Liver (tissue), 9 donors: Measurements from ENCODE around the gene JCAD. TPM values are rescaled to one million over a fixed set of nuclear protein-coding genes. Genes with fewer than 3 reads are reported as not detected.

Source experiments
- DNase-seq: peaks from one replicate; pipeline ENCODE4 v3.0.0-alpha.2; 2017; ENCODE audit warnings: low spot score
- H3K27ac ChIP-seq, 2 donors: one replicate each; pipeline ENCODE4 v1.7.0; 2013; ENCODE audit warnings: inconsistent platforms in 2 of 2, low read length in 2 of 2, control low read depth in 1 of 2, low read depth in 1 of 2, mild to moderate bottlenecking in 1 of 2
- H3K27me3 ChIP-seq, 4 donors: one replicate each; pipeline versions ENCODE4 v1.6.1 to v1.7.0; 2013; ENCODE audit warnings: low read length in 3 of 4, inconsistent platforms in 1 of 4, mild to moderate bottlenecking in 1 of 4, moderate library complexity in 1 of 4; ENCODE audit not compliant: control insufficient read depth in 4 of 4, insufficient read depth in 4 of 4
- H3K36me3 ChIP-seq, 4 donors: one replicate each; pipeline versions ENCODE4 v1.6.1 to v1.7.0; 2013; ENCODE audit warnings: low read length in 3 of 4, mild to moderate bottlenecking in 3 of 4, low read depth in 1 of 4, moderate library complexity in 1 of 4; ENCODE audit not compliant: control insufficient read depth in 4 of 4, insufficient read depth in 3 of 4
- H3K4me1 ChIP-seq, 4 donors: one replicate each; pipeline versions ENCODE4 v1.6.1 to v1.7.0; 2013; ENCODE audit warnings: low read length in 3 of 4, mild to moderate bottlenecking in 3 of 4, moderate library complexity in 1 of 4; ENCODE audit not compliant: control insufficient read depth in 4 of 4, insufficient read depth in 4 of 4
- H3K4me3 ChIP-seq, 3 donors: one replicate each; pipeline versions ENCODE4 v1.6.1 to v1.7.0; 2013; ENCODE audit warnings: low read length in 3 of 3, control low read depth in 1 of 3, low read depth in 1 of 3, mild to moderate bottlenecking in 1 of 3
- H3K9ac ChIP-seq, 2 donors: one replicate each; pipeline ENCODE4 v1.7.0; 2013; ENCODE audit warnings: low read length in 2 of 2, mild to moderate bottlenecking in 2 of 2, moderate library complexity in 2 of 2, control low read depth in 1 of 2, low read depth in 1 of 2
- H3K9me3 ChIP-seq, 4 donors: one replicate each; pipeline versions ENCODE4 v1.6.1 to v1.7.0; 2013; ENCODE audit warnings: low read length in 3 of 4; ENCODE audit not compliant: control insufficient read depth in 4 of 4
- ATF3 ChIP-seq: IDR thresholded peaks from 2 replicates; pipeline ENCODE4 v1.6.1; 2016; ENCODE audit warnings: antibody characterized with exemption
- CTCF ChIP-seq: fragments of 150-350 bp; IDR thresholded peaks from 2 replicates; pipeline ENCODE4 v1.5.1; 2017; ENCODE audit warnings: improper control_type of control experiment, low read depth, low read length; ENCODE audit not compliant: missing input control
- EGR1 ChIP-seq, 2 donors: IDR thresholded peaks; 2 replicates each; pipeline ENCODE4 v1.6.1; 2016 to 2018; ENCODE audit warnings: antibody characterized with exemption in 2 of 2, low read depth in 2 of 2
- FOXA1 ChIP-seq: IDR thresholded peaks from 2 replicates; pipeline ENCODE4 v1.6.1; 2016; ENCODE audit warnings: antibody characterized with exemption
- FOXA2 ChIP-seq: IDR thresholded peaks from 2 replicates; pipeline ENCODE4 v1.6.1; 2016; ENCODE audit warnings: antibody characterized with exemption
- GABPA ChIP-seq, 2 donors: IDR thresholded peaks in 1 of 2; conservative IDR thresholded peaks in 1 of 2; 2 replicates each; pipeline ENCODE4 v1.6.1; 2016; ENCODE audit warnings: antibody characterized with exemption in 2 of 2, mild to moderate bottlenecking in 1 of 2, moderate library complexity in 1 of 2
- HNF4A ChIP-seq, 2 donors: conservative IDR thresholded peaks; 2 replicates each; pipeline ENCODE4 v1.6.1; 2016; ENCODE audit warnings: antibody characterized with exemption in 2 of 2, mild to moderate bottlenecking in 2 of 2
- HNF4G ChIP-seq: IDR thresholded peaks from 2 replicates; pipeline ENCODE4 v1.6.1; 2016; ENCODE audit warnings: antibody characterized with exemption
- JUND ChIP-seq, 2 donors: IDR thresholded peaks; 2 replicates each; pipeline ENCODE4 v1.6.1; 2016; ENCODE audit warnings: antibody characterized with exemption in 2 of 2
- MAX ChIP-seq: IDR thresholded peaks from 2 replicates; pipeline ENCODE4 v1.6.1; 2016; ENCODE audit warnings: antibody characterized with exemption
- NR2F2 ChIP-seq: IDR thresholded peaks from 2 replicates; pipeline ENCODE4 v1.6.1; 2016; ENCODE audit warnings: antibody characterized with exemption
- RAD21 ChIP-seq, 2 donors: IDR thresholded peaks; 2 replicates each; pipeline ENCODE4 v1.6.1; 2016; ENCODE audit warnings: antibody characterized with exemption in 2 of 2, mild to moderate bottlenecking in 2 of 2
- REST ChIP-seq: IDR thresholded peaks from 2 replicates; pipeline ENCODE4 v1.6.1; 2016; ENCODE audit warnings: antibody characterized with exemption, mild to moderate bottlenecking
- RXRA ChIP-seq, 2 donors: IDR thresholded peaks; 2 replicates each; pipeline ENCODE4 v1.6.1; 2017 to 2018; ENCODE audit warnings: antibody characterized with exemption in 2 of 2, mild to moderate bottlenecking in 1 of 2
- SP1 ChIP-seq: IDR thresholded peaks from 2 replicates; pipeline ENCODE4 v1.6.1; 2018; ENCODE audit warnings: antibody characterized with exemption, mild to moderate bottlenecking
- TAF1 ChIP-seq: conservative IDR thresholded peaks from 2 replicates; pipeline ENCODE4 v1.6.1; 2016; ENCODE audit warnings: antibody characterized with exemption, mild to moderate bottlenecking
- YY1 ChIP-seq: IDR thresholded peaks from 2 replicates; pipeline ENCODE4 v1.6.1; 2016; ENCODE audit warnings: antibody characterized with exemption, mild to moderate bottlenecking
- WGBS: extraction: QIAGEN DNeasy Blood & Tissue Kit; methylation state at CpG from one replicate; pipeline ENCODE4 v1.1.7; 2013; 5-methylcytosine and 5-hydroxymethylcytosine counted together
- polyA plus RNA-seq, 2 donors: library from polyadenylated mRNA; stranded (reverse) in 1 of 2; unstranded in 1 of 2; fragments of 200-250 nt in 1 of 2; fragments of >200 nt in 1 of 2; fragmentation: Nextera tagmentation in 1 of 2; extraction: Ambion mirVana in 1 of 2; gene quantifications; one replicate each; pipeline versions ENCODE4 v1.2.1 to v1.2.3, GENCODE V29; 2013 to 2015
- total RNA-seq, 2 donors: library from RNA; depleted of rRNA; stranded (reverse); fragments of >200 nt; gene quantifications; one replicate each; pipeline ENCODE4 v1.2.3, GENCODE V29; 2014
- donor health status: healthy.
- donor health status: healthy.
- donor health status: healthy.
- donor health status: healthy.
- donor health status: healthy.

Gene JCAD
- total and polyA plus RNA-seq, 4 donors, result 0.77 to 3.2 (median 1.1) TPM

- DNase-seq, result no peak
- TF ChIP-seq CTCF, result no peak
- no peak for TF ChIP-seq GABPA (IDR thresholded peaks at IDR 0.05 in 1 of 2, conservative IDR thresholded peaks at IDR 0.05 in 1 of 2)
- no peak for TF ChIP-seq YY1
- no peak for TF ChIP-seq EGR1 (IDR thresholded peaks at IDR 0.05; ENCODE audit: low read depth in 2 of 2)
- no peak for TF ChIP-seq TAF1
- no peak for TF ChIP-seq RXRA (IDR thresholded peaks at IDR 0.05)
- TF ChIP-seq RAD21 (IDR thresholded peaks at IDR 0.05), result no peak
- no peak for TF ChIP-seq NR2F2
- TF ChIP-seq ATF3, result no peak
- no peak for TF ChIP-seq SP1
- TF ChIP-seq FOXA1, result no peak
- Histone ChIP-seq H3K27ac (no peak overlapping the region), H3K27me3 (no peaks in the 10 kb centered on the region), H3K4me3 (no peak overlapping the region), H3K9ac (no peak overlapping the region), H3K9me3 (no peaks in the 10 kb centered on the region), H3K36me3 (no peaks in the 10 kb centered on the region), H3K4me1 (no peaks in the 10 kb centered on the region)
Observed at GRCh38 chr10:30072068-30072467, 12.7 kb upstream of the JCAD start.

- H3K36me3 ChIP-seq, result no peaks in the 10 kb centered on the region
- TF ChIP-seq NR2F2 (peak; percentile 35), YY1 (no peak), TAF1 (no peak), HNF4A (conservative IDR thresholded peaks at IDR 0.05) (no peak), SP1 (no peak), MAX (no peak), RXRA (IDR thresholded peaks at IDR 0.05) (no peak), GABPA (IDR thresholded peaks at IDR 0.05 in 1 of 2, conservative IDR thresholded peaks at IDR 0.05 in 1 of 2) (no peak), FOXA2 (no peak), JUND (IDR thresholded peaks at IDR 0.05) (no peak), HNF4G (no peak), ATF3 (no peak), REST (no peak), RAD21 (IDR thresholded peaks at IDR 0.05) (peak in 1 of 2 donors; percentile 6)
- no peak for DNase-seq
- H3K9ac ChIP-seq, result no peak overlapping the region
- H3K27me3 ChIP-seq, result no peaks in the 10 kb centered on the region
- 68% methylated on average over 11 of the region's 11 CpGs for WGBS
- H3K4me3 ChIP-seq, result no peak overlapping the region
- no peaks in the 10 kb centered on the region for H3K9me3 ChIP-seq
- no peaks in the 10 kb centered on the region for H3K4me1 ChIP-seq
- no peak overlapping the region for H3K27ac ChIP-seq
Observed at GRCh38 chr10:30070001-30070685, 10.8 kb upstream of the JCAD start.
